Neural crest cell (in vitro differentiated cells): ENCODE data around the gene HOXB2. TPM values are rescaled to one million over a fixed set of nuclear protein-coding genes. Genes with fewer than 3 reads are reported as not detected.
A peak's percentile ranks its signal among the peaks of the same experiment; 100 is the strongest.

Experiments used
- DNase-seq: peaks from one replicate; pipeline ENCODE4 v3.0.0; 2021; ENCODE audit warnings: low read depth, mixed read lengths, low spot score
- H3K27ac Mint-ChIP-seq: one replicate; pipeline ENCODE4 v1.8.0; 2021; ENCODE audit warnings: mild to moderate bottlenecking, mixed read lengths; ENCODE audit not compliant: unreplicated experiment
- H3K27me3 Mint-ChIP-seq: 2 replicates; pipeline ENCODE4 v1.8.0; 2021; ENCODE audit warnings: low read depth, mild to moderate bottlenecking, mixed read lengths
- H3K36me3 Mint-ChIP-seq: 2 replicates; pipeline ENCODE4 v1.8.0; 2021; ENCODE audit warnings: low read depth, mild to moderate bottlenecking, mixed read lengths
- H3K4me1 Mint-ChIP-seq: 2 replicates; pipeline ENCODE4 v1.8.0; 2021; ENCODE audit warnings: mixed read lengths
- H3K4me3 Mint-ChIP-seq: one replicate; pipeline ENCODE4 v1.8.0; 2021; ENCODE audit warnings: mild to moderate bottlenecking, mixed read lengths
- H3K9me3 Mint-ChIP-seq: 2 replicates; pipeline ENCODE4 v1.8.0; 2021; ENCODE audit warnings: mixed read lengths
- long read RNA-seq: library from polyadenylated mRNA; unstranded; transcript quantifications from one replicate; pipeline ENCODE4 v2.0.0, GENCODE V29; 2020
- total RNA-seq: library from RNA; stranded (reverse); gene quantifications from 2 replicates; pipeline ENCODE4 v1.2.1, GENCODE V29; 2021
- TF ChIP-seq, protein P1 (sequence below): fragments of 200-600 bp; sonication (generic); conservative IDR thresholded peaks from 2 replicates; pipeline ENCODE4 v1.5.0; 2021; ENCODE audit warnings: antibody characterized with exemption, mild to moderate bottlenecking

HOXB2 gene
- 60.0 and 60.9 TPM in 2 replicates for total RNA-seq
- long read RNA-seq, partial matches to known transcripts, result 0 of 5 reads
- long read RNA-seq, other reads (novel, unspliced or antisense), result 4 of 5 reads

DNA sequence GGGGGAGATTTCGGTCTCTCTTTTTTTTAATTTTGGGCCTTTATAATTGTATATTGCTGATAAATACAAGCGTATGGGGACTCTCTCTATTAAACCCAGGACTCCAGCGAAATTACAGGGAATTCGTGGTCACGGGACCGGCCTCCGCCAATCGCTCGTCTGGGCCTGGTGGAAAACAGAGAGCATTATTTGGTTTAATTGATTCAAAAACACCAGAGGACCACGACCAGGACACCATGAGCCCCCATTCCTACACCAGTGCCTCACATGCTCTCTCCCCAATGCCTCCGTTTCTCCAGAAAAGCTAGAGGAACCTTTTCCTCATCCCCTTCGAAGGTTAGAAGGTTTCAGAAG is at the start of gene HOXB2:
TSS of gene HOXB2 (minus strand) at position 88 of the 354 bp plus-strand sequence. CDS start 198 bp downstream, outside the sequence.
- peaks cover 90% of the 10 kb centered on the region for H3K27me3 Mint-ChIP-seq
- H3K9me3 Mint-ChIP-seq, result no peaks in the 10 kb centered on the region
- TF ChIP-seq, protein P1, sequence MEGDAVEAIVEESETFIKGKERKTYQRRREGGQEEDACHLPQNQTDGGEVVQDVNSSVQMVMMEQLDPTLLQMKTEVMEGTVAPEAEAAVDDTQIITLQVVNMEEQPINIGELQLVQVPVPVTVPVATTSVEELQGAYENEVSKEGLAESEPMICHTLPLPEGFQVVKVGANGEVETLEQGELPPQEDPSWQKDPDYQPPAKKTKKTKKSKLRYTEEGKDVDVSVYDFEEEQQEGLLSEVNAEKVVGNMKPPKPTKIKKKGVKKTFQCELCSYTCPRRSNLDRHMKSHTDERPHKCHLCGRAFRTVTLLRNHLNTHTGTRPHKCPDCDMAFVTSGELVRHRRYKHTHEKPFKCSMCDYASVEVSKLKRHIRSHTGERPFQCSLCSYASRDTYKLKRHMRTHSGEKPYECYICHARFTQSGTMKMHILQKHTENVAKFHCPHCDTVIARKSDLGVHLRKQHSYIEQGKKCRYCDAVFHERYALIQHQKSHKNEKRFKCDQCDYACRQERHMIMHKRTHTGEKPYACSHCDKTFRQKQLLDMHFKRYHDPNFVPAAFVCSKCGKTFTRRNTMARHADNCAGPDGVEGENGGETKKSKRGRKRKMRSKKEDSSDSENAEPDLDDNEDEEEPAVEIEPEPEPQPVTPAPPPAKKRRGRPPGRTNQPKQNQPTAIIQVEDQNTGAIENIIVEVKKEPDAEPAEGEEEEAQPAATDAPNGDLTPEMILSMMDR, result no peak
- H3K27ac Mint-ChIP-seq, result peak within 1 kb of the TSS; percentile 93
- peaks cover 19% of the 10 kb centered on the region for H3K36me3 Mint-ChIP-seq
- peaks cover 72% of the 10 kb centered on the region for H3K4me1 Mint-ChIP-seq
- peak within 1 kb of the TSS; percentile 93 for H3K4me3 Mint-ChIP-seq
- DNase-seq, result no peak

DNA sequence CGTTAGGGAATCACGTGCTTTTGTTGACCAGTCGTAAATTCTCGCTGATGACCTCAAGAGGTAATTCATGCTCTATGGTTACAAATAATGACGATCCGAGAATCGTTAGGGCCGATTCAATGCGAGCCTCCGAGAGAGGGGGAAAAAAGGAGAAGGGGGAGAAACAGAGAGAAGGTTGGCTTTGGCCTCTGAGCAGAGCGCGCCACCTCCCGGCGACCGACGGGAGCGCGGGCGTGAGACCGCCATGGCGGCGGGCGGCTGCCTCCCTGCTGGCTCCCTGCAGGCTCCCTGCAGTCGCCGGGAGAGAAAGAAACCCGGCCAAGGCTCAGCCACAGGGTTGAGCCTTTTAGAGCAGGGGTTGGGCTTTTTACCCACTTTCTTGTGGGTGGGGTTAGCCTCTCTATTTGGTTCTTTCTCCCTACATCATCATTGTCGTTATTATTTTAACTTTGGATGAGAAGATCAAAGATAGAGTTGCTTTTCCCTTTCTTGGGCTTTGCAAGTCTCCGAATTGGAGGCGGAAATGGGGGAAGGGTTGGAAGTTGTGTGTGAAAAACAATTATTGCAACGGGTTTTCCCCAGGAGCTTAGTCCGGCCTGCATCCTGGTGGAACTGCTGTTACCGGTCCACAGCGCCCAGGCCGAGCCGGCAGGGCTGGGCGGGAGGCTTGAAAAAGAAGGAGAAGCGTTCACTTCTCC is 49.1 kb upstream of the HOXB2 start:
- no peak overlapping the region for H3K27ac Mint-ChIP-seq
- TF ChIP-seq, protein P1, result peak; percentile 92
- H3K27me3 Mint-ChIP-seq, result peaks cover 100% of the 10 kb centered on the region
- peaks cover 16% of the 10 kb centered on the region for H3K4me1 Mint-ChIP-seq
- H3K4me3 Mint-ChIP-seq, result peak overlapping the region; percentile 81
- DNase-seq, result peak; percentile 88
- no peaks in the 10 kb centered on the region for H3K9me3 Mint-ChIP-seq
- peaks cover 20% of the 10 kb centered on the region for H3K36me3 Mint-ChIP-seq

DNA sequence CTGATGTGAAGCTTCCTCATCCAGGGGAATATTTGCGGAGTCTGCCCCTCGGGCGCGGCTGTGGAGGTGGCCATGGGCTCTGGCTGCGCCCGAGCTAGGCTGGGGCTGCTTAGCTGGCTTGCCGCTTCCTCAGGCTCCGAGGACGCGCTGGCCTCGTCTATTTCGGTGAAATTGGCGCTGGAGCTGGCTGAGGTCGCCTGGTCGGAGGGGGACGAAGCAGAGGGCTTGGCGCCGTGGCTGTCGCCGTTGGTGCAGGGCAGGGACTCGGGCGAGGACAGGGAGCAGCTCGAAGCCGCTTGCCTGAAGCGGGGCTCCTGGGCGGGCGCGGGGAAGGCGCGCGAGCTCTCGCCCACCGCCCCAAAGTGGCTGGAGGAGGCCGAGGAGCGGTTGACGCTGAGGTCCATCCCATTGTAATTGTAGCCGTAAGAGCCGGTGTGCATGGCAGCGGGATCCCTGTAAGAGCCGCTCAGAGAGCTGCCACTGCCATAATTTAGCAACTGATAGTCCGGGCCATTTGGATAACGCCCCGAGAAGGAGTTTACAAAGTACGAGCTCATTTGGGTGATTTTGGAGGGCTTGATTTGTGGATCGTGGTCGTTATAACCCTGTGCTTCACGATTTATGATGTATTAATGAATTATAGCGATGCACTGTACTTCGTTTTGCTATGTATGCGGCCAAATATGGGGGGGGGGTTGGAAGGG is 48.4 kb upstream of the HOXB2 start, which contains the start of gene HOXB5:
TSS of gene HOXB5 (minus strand) at position 654 of the 704 bp plus-strand sequence. CDS start at position 557, 97 bp downstream.
- Mint-ChIP-seq H3K4me3 (peak within 1 kb of the TSS; percentile 81), H3K9me3 (no peaks in the 10 kb centered on the region), H3K36me3 (peaks cover 20% of the 10 kb centered on the region), H3K27ac (no peak within 1 kb of the TSS), H3K4me1 (peaks cover 16% of the 10 kb centered on the region), H3K27me3 (peaks cover 100% of the 10 kb centered on the region)
- DNase-seq, result no peak
- TF ChIP-seq, protein P1, result no peak

DNA sequence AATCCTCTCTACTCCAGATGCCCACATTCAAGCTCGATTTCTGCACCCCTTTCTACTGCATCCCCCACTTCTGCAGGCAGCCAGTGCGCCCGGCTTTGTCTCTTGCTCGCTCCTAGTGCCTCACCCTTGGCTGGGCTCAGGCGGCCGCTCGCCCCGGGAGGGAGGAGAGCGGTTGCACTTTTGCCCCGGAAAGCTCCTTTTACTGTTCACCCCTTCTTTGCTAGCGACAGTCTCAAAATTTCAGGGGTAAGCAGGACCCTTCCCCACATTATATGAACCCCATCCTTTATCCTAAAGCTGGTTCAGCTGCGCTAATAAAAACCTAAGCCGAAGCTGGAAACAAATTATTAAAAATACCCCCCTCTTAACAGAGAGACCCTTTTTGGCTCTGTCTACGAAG is 47.7 kb upstream of the HOXB2 start:
- Mint-ChIP-seq H3K4me3 (peak overlapping the region; percentile 81), H3K27ac (no peak overlapping the region), H3K9me3 (no peaks in the 10 kb centered on the region), H3K27me3 (peaks cover 100% of the 10 kb centered on the region), H3K4me1 (peaks cover 16% of the 10 kb centered on the region), H3K36me3 (peaks cover 18% of the 10 kb centered on the region)
- TF ChIP-seq, protein P1, result no peak
- DNase-seq, result no peak

DNA sequence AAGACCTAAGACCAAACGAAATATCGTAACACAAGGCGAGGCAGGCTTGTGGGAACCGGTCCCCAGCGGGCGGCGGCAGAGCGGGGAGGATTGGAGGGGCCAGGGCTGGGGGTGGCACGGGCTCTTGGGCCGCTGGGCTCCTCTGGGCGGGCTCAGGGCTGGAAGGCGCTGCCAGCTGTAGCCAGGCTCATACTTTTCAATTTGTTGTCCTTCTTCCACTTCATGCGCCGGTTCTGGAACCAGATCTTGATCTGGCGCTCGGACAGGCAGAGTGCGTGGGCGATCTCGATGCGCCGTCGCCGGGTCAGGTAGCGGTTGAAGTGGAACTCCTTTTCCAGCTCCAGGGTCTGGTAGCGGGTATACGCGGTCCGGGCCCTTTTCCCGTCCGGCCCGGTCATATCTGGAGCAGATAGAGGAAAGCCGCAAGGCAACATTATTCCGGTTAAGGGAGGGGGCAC is 47.2 kb upstream of the HOXB2 start:
- no peak overlapping the region for H3K27ac Mint-ChIP-seq
- TF ChIP-seq, protein P1, result no peak
- peaks cover 100% of the 10 kb centered on the region for H3K27me3 Mint-ChIP-seq
- H3K36me3 Mint-ChIP-seq, result peaks cover 20% of the 10 kb centered on the region
- H3K9me3 Mint-ChIP-seq, result no peaks in the 10 kb centered on the region
- H3K4me3 Mint-ChIP-seq, result peak overlapping the region; percentile 92
- H3K4me1 Mint-ChIP-seq, result peaks cover 16% of the 10 kb centered on the region
- DNase-seq, result no peak
